Chondrocyte (in vitro differentiated cells): ENCODE data around the gene C19orf18. TPM values are rescaled to one million over a fixed set of nuclear protein-coding genes. Genes with fewer than 3 reads are reported as not detected.

Experiments used
- DNase-seq: peaks from one replicate; pipeline ENCODE4 v3.0.0; 2021; ENCODE audit warnings: mixed read lengths, low spot score
- H3K27ac Mint-ChIP-seq: one replicate; pipeline ENCODE4 v1.8.0; 2021; ENCODE audit warnings: mild to moderate bottlenecking, moderate library complexity, mixed read lengths; ENCODE audit not compliant: unreplicated experiment
- H3K27me3 Mint-ChIP-seq: 2 replicates; pipeline ENCODE4 v1.8.0; 2021; ENCODE audit warnings: low read depth, mixed read lengths
- H3K36me3 Mint-ChIP-seq: 2 replicates; pipeline ENCODE4 v1.8.0; 2021; ENCODE audit warnings: low read depth, mixed read lengths
- H3K4me1 Mint-ChIP-seq: 2 replicates; pipeline ENCODE4 v1.8.0; 2021; ENCODE audit warnings: low read depth, mild to moderate bottlenecking, mixed read lengths
- H3K4me3 Mint-ChIP-seq: one replicate; pipeline ENCODE4 v1.8.0; 2021; ENCODE audit warnings: mild to moderate bottlenecking, moderate library complexity, mixed read lengths; ENCODE audit not compliant: unreplicated experiment
- H3K9me3 Mint-ChIP-seq: 2 replicates; pipeline ENCODE4 v1.8.0; 2021; ENCODE audit warnings: low read depth, mixed read lengths
- CTCF ChIP-seq: fragments of 200-600 bp; sonication (generic); IDR thresholded peaks from 2 replicates; pipeline ENCODE4 v1.5.0; 2021; ENCODE audit warnings: antibody characterized with exemption, mild to moderate bottlenecking, moderate library complexity
- long read RNA-seq: library from polyadenylated mRNA; stranded (forward); transcript quantifications from one replicate; pipeline ENCODE4 v2.0.0, GENCODE V29; 2021
- total RNA-seq: library from RNA; stranded (reverse); gene quantifications from 3 replicates; pipeline ENCODE4 v1.2.1, GENCODE V29; 2021

Gene C19orf18
- total RNA-seq, result 1.4 to 2.1 TPM (median 1.7 TPM) in 3 replicates
- long read RNA-seq, result 0 reads

GRCh38 chr19:57974434-57974833, at the start of gene C19orf18:
Gene C19orf18 (minus strand): TSS chr19:57974534. CDS start chr19:57974432, 102 bp downstream.
- Mint-ChIP-seq H3K36me3 (peaks cover 74% of the 10 kb centered on the region), H3K4me3 (no peak within 1 kb of the TSS), H3K27ac (no peak within 1 kb of the TSS), H3K4me1 (no peaks in the 10 kb centered on the region), H3K27me3 (no peaks in the 10 kb centered on the region), H3K9me3 (peaks cover 70% of the 10 kb centered on the region)
- no peak for DNase-seq
- no peak for TF ChIP-seq CTCF

- Mint-ChIP-seq H3K27me3 (no peaks in the 10 kb centered on the region), H3K36me3 (no peaks in the 10 kb centered on the region), H3K9me3 (peaks cover 40% of the 10 kb centered on the region), H3K4me3 (no peak overlapping the region), H3K4me1 (no peaks in the 10 kb centered on the region), H3K27ac (no peak overlapping the region)
- TF ChIP-seq CTCF, result peak; percentile 1
- no peak for DNase-seq
Measured at GRCh38 chr19:58022283-58022660, 47.9 kb upstream of the C19orf18 start.

GRCh38 chr19:58021541-58022282, 47.4 kb upstream of the C19orf18 start:
- Mint-ChIP-seq H3K4me1 (no peaks in the 10 kb centered on the region), H3K27ac (no peak overlapping the region), H3K4me3 (no peak overlapping the region), H3K9me3 (peaks cover 45% of the 10 kb centered on the region), H3K36me3 (no peaks in the 10 kb centered on the region), H3K27me3 (no peaks in the 10 kb centered on the region)
- peak; percentile 50 for TF ChIP-seq CTCF
- peak; percentile 55 for DNase-seq

GRCh38 chr19:58020129-58020528, 45.8 kb upstream of the C19orf18 start:
- no peak for TF ChIP-seq CTCF
- H3K4me1 Mint-ChIP-seq, result no peaks in the 10 kb centered on the region
- H3K36me3 Mint-ChIP-seq, result peaks cover 5% of the 10 kb centered on the region
- H3K27me3 Mint-ChIP-seq, result no peaks in the 10 kb centered on the region
- peaks cover 46% of the 10 kb centered on the region for H3K9me3 Mint-ChIP-seq
- DNase-seq, result peak; percentile 64
- no peak overlapping the region for H3K4me3 Mint-ChIP-seq
- H3K27ac Mint-ChIP-seq, result no peak overlapping the region

GRCh38 chr19:58014141-58014540, 39.8 kb upstream of the C19orf18 start:
- DNase-seq, result no peak
- H3K27me3 Mint-ChIP-seq, result no peaks in the 10 kb centered on the region
- no peak overlapping the region for H3K4me3 Mint-ChIP-seq
- no peaks in the 10 kb centered on the region for H3K4me1 Mint-ChIP-seq
- H3K27ac Mint-ChIP-seq, result no peak overlapping the region
- H3K36me3 Mint-ChIP-seq, result peaks cover 30% of the 10 kb centered on the region
- TF ChIP-seq CTCF, result no peak
- peaks cover 55% of the 10 kb centered on the region for H3K9me3 Mint-ChIP-seq
